Measurements from ENCODE around the gene TP53I3.
A peak's percentile ranks its signal among the peaks of the same experiment; 100 is the strongest.
"Not testable (repeated sequence)": the region's sequence is repeated elsewhere in the genome, so short reads cannot be mapped to it uniquely, and the experiment has no call there.

Gene TP53I3, protein sequence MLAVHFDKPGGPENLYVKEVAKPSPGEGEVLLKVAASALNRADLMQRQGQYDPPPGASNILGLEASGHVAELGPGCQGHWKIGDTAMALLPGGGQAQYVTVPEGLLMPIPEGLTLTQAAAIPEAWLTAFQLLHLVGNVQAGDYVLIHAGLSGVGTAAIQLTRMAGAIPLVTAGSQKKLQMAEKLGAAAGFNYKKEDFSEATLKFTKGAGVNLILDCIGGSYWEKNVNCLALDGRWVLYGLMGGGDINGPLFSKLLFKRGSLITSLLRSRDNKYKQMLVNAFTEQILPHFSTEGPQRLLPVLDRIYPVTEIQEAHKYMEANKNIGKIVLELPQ

DNA sequence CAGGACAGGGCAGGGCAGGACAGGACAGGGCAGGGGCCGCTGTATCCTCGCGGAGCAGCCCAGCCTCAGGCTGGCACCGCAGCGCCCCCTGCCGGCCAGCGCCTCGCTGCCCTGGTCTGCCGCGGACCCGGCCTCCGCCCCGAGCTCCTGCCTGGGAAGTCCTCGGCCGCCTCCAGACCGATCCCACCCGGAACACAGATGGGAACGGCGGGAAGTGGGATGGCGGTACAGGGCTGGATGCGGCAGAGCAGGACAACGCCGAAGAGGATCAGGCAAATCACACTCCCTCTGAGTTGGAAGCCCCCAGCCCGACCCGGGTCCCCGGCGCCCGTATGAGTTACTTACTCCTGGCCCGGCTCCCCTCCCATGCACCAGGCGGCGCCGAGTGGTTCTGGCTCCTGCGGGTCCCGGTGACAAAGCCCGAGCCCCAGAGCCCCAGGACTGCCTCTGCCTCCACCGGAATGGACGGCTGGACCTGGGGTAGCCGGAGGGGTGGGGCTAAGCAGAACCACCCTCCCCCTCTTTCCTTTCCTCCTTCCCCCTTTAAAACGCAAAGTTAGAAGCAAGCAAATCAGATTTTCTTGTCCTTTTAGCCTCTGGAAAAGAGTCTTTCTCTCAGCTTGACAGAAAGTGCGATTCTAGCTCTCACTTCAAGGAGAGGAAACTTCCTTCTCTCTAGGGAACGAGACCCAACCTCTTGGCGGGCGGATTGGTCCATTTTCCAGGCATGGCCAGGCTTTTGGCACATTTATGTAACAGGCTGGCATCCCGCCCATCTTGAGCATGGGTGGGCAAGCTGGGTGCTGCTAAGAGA, at the start of gene TP53I3:
Gene TP53I3, minus strand, starts transcription at position 449 of the 814 bp plus-strand sequence. CDS start 508 bp downstream, outside the sequence.
- peak; percentile 96 for DNase-seq

DNA sequence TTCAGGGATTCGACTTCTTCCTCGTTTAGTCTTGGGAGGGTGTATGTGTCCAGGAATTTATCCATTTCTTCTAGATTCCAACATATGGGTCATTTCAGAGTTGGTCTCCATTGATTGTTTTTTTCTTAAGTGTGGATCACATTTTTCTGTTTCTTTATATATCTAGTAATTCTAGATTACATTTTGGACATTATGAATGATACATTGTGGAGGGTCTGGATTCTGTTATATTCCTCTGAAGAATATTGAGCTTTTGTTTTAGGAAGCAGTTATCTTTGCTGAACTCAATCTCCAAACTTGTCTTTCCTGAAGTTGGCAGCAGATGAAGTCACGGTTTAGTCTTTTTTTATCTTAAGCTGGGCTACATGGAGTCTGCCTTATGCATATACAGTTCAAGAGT, 47.9 kb upstream of the TP53I3 start:
- DNase-seq = no peak

DNA sequence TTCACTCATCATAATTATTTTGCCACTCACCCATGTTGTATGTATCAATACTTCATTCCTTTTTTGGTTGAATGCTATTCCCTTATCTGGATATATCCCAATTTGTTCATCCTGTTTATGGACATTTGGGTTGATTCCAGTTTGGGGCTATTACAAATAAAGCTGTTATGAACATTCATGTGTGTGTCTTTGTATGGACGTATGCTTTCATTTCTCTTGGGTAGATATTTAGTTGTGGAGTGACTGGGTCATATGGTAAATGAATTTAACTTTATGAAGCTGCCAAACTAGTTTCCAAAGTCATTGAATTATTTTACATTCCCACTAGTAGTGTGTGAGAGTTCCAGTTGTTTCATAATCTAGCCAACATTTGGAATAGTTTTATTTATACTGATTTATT, 41.3 kb upstream of the TP53I3 start:
- DNase-seq = no peak

DNA sequence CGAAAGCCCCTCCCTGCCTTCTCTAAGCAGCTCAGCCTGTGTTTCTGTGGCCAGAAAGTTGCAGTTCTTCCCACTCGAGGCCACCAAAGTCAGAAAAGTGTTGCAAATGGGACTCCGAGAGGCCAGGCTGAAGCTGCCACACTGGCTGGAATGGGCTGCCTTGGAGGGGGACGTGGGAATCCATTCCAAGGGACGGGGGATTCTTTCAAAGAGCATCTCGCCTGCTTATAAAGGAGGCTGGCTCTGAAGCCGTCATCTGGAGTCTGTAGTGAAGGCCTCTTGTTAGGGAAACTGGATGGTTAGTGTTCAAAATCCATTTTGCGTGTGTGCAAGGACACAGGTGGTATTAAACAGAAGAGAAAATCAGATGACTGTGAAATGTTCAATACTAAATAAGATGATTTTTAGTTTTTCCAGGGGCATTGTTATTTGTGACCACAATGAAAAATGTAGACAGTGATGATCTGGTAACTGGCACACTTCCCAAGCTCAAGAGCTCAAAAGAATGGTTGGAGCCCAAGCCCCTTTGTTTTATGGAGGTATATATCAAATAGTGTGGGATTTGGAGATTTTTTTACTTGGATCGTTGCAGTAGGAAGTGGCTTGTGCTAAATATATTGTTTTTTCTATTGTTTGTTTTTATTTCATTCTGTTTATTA, 39.4 kb upstream of the TP53I3 start:
- DNase-seq = no peak

- peak; percentile 88 for DNase-seq
Measured at GRCh38 chr2:24123195-24123921, 38.7 kb upstream of the TP53I3 start, which contains the start of the genes FAM228B and PFN4. Gene FAM228B, plus strand, starts transcription at chr2:24123469. Its CDS starts 893 bp downstream, at chr2:24124362. Gene PFN4, minus strand, starts transcription at chr2:24123334. Its CDS starts 799 bp downstream, at chr2:24122535.

- no peak for DNase-seq
Measured at GRCh38 chr2:24122366-24123194, 37.9 kb upstream of the TP53I3 start.

GRCh38 chr2:24121469-24121868, 36.8 kb upstream of the TP53I3 start:
- DNase-seq = no peak

- DNase-seq = no peak
Measured at GRCh38 chr2:24121066-24121465, 36.4 kb upstream of the TP53I3 start.

DNA sequence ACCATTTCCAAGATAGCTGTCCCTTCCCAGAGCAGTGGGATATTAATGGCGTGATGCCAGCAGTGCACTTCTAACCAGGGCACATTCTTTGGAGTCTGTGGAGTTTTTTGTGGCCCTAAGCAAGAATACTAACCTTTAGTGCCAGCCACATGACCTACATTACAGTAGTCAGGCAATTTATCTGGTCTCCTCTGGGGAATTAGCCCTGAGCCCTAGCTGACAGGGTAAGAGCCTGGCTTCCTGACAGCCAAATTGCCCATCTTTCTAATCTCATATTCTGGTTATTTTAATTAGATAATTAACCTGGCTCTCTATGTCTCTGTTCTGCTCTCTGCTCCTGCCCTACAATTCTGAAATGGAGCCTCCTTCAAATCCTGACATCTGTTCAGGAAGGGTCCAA, 33.3 kb upstream of the TP53I3 start:
- DNase-seq = no peak

DNA sequence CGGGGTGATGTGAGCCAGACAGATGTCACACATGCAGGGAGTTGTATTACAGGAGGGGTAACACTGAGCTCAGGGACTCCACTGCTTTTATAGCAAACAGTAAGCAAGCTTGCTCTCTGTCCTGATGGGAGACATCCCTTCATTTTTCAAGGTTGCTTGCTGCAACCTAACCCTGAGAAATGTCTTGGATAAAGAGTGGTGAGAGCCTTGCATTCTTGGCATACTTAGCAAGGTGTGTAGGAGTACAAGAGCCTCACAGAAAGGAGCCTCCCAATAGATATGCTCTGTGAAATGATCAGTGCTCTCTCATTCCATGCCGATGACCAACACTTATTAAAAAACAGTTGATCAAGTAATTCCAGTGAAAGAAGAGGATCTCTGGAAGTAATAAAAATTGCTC, 30.4 kb upstream of the TP53I3 start:
- no peak for DNase-seq

GRCh38 chr2:24111407-24111901, 26.8 kb upstream of the TP53I3 start:
- DNase-seq = no peak

- DNase-seq = no peak
Measured at GRCh38 chr2:24110660-24111303, 26.1 kb upstream of the TP53I3 start.

DNA sequence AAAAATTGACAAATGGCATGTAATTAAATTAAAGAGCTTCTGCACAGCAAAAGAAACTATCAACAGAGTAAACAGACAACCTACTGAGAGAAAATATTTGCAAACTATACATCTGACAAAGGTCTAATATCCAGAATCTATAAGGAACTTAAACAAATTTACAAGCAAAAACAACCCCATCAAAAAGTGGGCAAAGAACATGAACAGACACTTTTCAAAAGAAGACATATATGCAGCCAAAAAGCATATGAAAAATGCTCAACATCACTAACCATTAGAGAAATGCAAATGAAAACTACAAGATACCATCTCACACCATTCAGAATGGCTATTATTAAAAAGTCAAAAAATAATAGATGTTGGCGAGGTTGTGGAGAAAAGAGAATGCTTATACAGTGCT, 24.8 kb upstream of the TP53I3 start:
- DNase-seq = not testable (repeated sequence)

- DNase-seq = no peak
Measured at GRCh38 chr2:24107336-24107735, 22.7 kb upstream of the TP53I3 start.

DNA sequence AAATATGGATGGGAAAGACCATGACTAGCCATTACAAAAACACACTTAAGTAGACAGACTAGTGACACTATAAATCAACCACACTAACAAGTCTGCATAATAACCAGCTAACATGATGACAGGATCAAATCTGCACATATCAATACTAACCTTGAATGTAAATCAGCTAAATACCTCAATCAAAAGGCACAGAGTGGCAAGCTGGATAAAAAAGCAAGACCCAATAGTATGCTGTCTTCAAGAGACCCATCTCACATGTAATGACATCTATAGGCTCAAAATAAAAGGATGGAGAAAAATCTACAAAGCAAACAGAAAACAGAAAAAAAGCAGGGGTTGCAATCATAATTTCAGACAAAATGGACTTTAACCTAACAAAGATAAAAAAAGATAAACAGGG, 22.2 kb upstream of the TP53I3 start:
- no peak for DNase-seq

DNA sequence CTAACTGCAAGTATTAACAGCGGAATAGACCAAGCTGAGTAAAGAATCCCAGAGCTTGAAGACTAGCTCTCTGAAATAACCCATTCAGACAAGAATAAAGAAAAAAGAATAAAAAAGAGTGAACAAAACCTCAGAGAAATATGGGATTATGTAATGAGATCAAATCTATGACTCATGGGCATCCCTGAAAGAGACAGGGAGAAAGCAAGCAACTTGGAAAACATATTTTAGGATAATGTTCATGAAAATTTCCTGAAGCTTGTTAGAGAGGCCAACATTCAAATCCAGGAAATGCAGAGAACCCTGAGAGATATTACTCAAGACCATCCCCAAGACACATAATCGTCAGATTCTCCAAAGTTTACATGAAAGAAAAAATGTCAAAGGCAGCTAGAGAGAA, 21.2 kb upstream of the TP53I3 start:
- no peak for DNase-seq

DNA sequence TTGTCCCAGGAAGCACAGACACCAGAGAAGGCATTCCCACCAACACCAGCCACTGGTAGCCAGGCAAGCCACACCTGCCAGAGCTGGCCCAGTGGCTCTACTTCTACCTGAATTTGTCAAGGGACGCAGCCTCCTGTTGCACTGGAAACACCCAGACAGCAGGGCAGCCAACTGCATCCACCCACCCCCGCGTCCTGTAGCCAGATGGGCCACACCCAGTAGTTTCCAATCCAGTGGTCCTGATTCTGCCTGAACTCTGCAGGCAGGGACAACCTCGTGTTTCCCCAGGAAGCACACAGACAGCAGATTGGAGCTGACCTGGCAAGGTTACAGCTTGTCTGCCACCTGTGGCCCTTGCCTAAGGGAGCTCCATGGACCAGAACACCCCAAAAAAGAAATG, 20.3 kb upstream of the TP53I3 start:
- no peak for DNase-seq

DNA sequence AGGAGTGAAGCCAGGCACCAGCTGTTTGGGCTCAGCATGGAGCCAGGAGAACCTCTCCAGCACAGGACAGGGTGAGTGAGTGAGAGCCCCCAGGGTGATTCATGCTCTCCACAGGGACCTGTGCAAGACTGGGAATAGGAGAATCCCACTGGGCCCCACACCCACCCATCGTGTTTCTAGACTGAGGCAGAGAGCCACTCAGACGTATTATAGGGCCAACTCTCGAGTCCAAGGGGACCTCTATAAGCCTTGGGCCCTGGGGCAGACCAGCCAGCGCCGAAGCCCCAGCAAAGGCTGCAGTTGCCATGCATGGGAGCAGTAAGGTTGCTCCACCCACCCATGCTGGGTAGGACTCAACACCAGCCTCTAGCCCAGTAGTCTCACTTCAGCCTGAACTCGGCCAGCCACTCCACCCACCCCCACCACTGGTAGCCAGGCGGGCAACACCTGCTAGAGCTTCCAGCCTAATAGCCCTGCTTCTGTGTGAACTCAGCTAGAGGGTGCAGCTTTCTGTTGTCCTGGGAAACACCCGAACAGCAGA, 19.5 kb upstream of the TP53I3 start:
- DNase-seq = no peak

- no peak for DNase-seq
Measured at GRCh38 chr2:24102677-24103076, 18.0 kb upstream of the TP53I3 start.

DNA sequence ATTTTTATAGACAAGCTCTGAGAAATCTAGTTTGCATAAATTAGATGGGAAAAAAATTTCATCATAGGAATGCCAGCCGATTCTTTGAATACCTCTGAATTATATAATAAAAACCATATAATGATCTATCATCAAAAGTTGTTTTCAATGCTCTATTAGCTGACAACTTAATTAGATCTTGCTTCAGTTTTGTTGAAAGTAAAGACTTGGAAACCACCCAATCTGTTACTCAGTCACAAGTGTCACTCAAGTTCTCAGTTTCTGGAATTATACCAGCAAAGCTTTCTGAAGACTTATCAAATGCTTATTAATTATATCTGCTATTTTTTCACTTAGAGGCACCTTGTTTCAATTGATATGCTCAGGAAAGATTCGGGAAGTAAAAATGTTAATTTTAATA, 17.4 kb upstream of the TP53I3 start:
- DNase-seq = no peak

DNA sequence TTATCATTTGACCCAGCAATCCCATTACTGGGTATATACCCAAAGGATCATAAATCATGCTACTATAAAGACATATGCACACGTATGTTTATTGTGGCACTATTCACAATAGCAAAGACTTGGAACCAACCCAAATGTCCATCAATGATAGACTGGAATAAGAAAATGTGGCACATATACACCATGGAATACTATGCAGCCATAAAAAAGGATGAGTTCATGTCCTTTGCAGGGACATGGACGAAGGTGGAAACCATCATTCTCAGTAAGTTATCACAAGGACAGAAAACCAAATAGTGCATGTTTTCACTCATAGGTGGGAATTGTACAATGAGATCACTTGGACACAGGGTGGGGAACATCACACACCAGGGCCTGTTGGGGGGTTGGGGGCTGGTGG, 16.1 kb upstream of the TP53I3 start:
- DNase-seq = not testable (repeated sequence)

Data from activated CD8-positive, alpha-beta memory T cell treated with anti-CD3 and anti-CD28 coated beads for 24 hours (primary cell).